GM12801 (cell line): ENCODE results near the gene SLIT2.

Experiments
- CTCF ChIP-seq: IDR thresholded peaks from one replicate; pipeline ENCODE4 v1.5.1; 2011; ENCODE audit warnings: control low read depth; ENCODE audit not compliant: insufficient read length; ENCODE audit errors: extremely low read depth

Gene SLIT2

GRCh38 chr4:20266215-20267082 is 14.7 kb downstream of the SLIT2 start:
- no peak for TF ChIP-seq CTCF

GRCh38 chr4:20268028-20268427 is 16.3 kb downstream of the SLIT2 start:
- TF ChIP-seq CTCF: no peak

- no peak for TF ChIP-seq CTCF
Observed at GRCh38 chr4:20269320-20269719, 17.6 kb downstream of the SLIT2 start.

DNA sequence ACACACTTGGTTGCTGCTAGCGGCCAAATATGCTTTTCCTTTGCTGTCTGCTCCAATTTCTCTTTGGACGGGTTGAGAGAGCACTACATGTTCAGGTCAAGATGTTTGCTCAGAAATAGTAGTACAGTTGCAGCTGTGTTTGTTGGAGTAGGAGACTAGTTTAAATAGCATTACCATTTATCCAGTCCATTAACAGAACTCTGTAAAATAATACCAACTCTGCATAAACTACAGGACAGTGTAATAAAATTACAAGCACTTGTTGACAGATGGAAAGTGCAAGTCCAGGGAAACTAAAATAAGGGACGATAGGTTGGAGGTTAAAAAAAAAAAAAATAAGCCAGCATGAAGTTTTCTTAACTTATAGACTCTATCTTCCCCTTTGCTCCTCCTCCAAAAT is 20.2 kb downstream of the SLIT2 start:
- no peak for TF ChIP-seq CTCF

DNA sequence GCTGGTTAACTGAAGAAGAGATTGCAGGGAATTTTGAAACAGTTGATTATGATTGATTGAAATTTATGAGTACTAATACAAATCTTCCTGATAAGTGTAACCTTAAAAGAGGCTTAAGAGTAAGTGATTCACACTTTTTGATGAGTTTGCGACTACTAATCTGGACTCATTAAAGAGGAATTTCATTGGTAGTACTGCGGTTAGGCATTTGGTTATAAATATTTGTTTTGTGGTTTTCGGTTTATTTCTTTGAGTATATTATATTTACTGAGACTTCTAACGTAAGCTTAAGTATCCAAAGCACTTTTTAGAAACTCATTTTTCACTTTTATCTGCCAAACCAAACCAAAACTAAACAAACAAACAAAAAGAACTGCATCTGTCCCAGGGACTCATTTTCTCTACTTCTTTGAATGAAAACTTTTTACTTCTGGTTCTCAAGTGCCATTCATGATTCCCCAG is 20.7 kb downstream of the SLIT2 start:
- no peak for TF ChIP-seq CTCF

- TF ChIP-seq CTCF: no peak
Observed at GRCh38 chr4:20273793-20274192, 22.1 kb downstream of the SLIT2 start.

DNA sequence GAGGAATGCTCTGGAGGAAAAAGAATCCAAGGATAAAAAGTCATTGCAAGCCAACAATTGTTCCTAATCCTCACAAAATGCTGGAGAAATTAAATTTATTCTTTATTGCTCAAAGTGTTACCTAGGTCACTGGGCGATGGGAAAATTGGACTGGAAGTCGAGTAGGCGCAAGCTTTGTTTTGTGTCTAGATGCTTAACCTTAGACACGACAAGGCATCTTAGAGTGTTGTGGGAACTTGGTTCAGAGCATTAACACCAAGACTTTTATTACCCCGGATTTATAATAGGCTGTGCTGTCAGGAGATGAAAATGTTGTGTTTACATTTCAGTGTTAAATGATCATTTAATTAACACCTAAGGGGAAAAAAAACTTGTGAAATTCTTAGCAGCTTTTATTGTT is 25.1 kb downstream of the SLIT2 start:
- no peak for TF ChIP-seq CTCF

DNA sequence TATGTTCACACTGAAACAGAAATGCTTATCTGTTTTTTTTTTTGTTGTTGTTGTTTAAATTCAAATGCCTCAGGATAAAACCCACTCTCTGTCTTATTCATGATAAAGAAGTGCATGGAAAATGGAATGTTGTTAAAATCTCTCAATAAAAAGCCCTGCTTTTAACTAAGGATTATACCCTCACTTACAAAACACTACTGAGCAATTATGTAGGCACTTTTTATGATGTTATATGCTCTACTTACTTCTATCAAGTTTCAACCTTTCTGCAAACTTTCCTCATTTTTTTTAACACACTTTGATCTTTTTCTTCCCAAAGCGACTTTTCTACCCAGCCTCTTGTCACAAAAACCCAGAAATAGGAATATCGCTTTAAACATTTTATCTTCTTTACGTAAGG is 26.5 kb downstream of the SLIT2 start:
- no peak for TF ChIP-seq CTCF
